ENCODE results near the gene KCNF1.
"Not testable (repeated sequence)": the region's sequence is repeated elsewhere in the genome, so short reads cannot be mapped to it uniquely, and the experiment has no call there.

Gene KCNF1

DNA sequence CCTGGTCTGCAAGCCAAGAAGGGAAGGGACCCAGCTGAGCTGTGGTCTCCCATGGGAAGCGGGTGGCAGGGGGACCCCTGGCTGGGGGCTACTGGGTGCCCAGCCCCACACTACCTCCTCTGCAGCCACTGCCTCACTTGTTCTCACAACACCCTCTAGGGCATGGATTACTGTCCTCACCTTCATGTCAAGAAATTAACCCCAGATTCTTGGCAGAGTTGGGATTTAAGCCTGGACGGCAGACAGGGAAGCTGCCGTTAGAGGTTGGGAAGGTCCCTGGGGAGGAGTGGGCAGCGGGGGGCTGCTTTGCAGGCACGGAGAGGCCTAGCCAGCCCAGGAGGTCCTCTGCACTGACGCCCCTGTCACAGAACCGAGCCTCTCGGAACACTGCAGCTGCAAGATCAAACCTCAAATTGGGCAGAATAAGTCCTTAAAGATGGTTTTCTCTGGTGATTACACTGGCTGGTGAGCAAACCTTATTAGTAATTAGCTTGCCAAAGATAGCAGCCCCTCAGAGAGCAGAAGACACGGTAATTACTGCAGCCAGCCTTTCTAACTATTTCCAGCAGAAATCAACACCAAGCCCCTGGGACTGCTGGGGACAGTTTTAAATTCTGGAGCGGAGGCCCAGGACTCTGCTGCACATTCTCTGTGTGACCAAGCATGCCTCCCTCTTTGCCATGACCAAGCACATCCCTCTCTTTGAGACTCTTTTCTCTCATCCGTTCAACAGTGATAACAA lies 35.9 kb downstream of the KCNF1 start:
- DNase-seq: no peak

GRCh38 chr2:10948188-10948564 lies 36.4 kb downstream of the KCNF1 start:
- DNase-seq: no peak

- DNase-seq: no peak
Measured at GRCh38 chr2:10948606-10949230, 37.0 kb downstream of the KCNF1 start.

DNA sequence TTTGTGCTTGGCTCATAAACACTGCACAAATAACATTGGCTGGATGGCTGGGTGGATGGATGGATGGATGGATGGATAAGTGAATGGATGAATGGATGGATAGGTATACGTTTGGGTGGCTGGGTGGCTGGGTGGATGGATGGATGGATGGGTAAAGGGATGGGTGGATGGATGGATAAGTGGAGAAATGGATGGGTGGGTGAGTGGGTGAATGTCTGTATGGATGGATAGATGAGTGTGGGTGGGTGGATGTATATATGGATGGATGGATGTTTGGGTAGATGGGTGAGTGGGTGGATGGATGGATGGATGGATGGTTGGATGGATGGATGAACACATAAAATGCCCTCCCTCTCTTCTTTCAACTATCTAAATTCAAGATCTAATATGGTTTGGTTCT lies 38.1 kb downstream of the KCNF1 start:
- DNase-seq: no peak

DNA sequence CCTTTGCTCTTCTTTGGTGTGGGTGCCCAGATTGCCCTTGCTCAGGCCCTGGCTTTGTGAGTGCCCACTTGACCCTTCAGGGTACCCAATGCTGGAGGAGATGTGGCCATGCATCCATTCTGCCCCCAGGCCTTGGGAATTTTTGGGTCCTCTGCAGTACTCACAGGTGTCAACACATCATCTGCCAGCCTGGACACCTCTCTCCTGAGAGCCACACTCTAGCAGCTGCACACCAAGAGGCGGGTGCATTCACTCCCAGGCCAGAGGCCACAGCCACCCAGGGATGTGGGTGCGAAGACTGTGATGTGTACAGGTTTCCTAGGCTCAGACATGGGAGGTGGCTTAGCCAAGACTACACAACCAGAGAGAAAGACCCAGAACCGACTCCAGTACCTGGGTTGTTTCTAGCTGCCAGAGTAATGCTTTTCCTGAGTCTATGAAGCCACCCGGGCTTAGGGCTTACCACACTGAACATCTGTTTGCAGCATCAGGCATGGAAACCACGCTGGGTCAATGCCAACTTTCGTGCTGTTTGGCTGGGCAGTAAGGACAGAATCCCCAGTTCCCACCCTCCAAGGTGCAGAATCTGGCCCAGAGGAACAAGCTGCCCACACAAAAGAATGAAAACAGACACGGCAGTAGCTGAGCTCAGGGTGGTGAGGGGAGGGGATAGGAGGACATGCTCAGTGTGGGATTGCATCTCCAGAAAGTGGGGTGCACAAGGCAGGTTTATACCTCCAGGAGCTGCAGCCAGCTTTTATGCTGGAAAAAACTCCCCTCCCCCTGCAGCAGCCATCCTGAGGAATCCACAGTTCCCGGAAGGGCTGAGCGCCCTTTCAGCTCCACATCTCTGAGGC lies 40.1 kb downstream of the KCNF1 start:
- no peak for DNase-seq

DNA sequence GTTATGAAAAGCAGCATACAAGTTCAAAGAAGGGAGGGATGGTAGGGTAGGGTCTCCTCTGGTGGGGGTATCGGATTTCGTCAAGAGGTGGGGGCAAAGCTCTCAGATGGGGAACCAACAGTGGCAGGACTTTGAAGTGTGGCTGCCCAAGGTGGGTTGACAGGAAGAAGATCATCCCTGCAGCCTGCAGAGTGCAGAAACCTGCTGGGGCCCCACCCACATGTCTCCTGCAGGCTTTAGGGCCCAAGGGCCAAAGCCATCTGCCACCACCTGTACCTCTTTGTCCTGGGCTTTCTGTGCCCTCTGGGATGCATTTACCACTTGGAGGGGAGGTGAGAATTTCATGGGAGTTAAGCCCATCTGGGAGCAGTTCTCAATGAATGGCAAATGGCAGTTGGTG lies 42.7 kb downstream of the KCNF1 start:
- DNase-seq: no peak

- DNase-seq: no peak
Measured at GRCh38 chr2:10954856-10955818, 43.4 kb downstream of the KCNF1 start.

DNA sequence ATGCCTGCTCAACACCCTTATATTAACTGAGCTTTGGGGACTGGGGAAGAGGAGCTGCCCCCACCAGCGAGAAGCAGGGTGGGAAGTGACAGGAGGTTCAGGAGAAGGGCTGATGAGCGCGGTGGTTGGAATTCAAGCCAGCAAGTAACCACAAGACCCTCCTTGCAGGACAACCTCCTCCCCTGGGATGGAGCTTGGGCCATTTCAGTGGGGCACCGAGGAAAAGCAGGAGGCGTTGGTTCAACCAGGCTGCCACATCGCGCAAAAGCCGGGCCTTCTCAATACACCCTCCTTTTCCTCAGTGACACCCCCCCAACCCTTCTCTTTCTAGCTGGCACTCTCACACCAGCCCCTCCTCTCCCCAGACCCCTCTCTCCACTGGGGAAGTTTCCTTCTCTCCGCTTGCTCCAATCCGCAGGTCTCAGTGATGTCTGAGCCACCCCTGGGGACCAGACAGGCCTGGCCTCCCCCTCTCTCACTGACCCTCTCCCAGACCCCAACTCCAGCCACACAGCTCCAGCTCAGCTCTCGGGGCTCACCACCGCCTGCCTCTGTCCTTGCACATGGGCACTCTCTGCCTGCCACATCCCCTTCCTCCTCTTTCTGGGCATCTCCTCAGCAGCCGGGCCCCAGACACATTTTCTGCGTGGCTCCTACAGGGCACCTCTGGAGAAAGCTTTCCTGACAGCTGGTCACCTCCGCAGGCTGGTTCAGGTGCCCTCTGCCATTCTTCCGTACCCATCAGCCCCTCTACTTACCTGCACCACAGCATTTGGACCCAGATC lies 44.5 kb downstream of the KCNF1 start:
- no peak for DNase-seq

- no peak for DNase-seq
Measured at GRCh38 chr2:10957391-10957790, 45.7 kb downstream of the KCNF1 start.

- DNase-seq: not testable (repeated sequence)
Measured at GRCh38 chr2:10958452-10958851, 46.7 kb downstream of the KCNF1 start.

- DNase-seq: no peak
Measured at GRCh38 chr2:10960606-10961489, 49.1 kb downstream of the KCNF1 start.

GRCh38 chr2:10961490-10961875 lies 49.7 kb downstream of the KCNF1 start:
- no peak for DNase-seq

- DNase-seq: no peak
Measured at GRCh38 chr2:10962004-10962403, 50.3 kb downstream of the KCNF1 start.

GRCh38 chr2:10963155-10963554 lies 51.4 kb downstream of the KCNF1 start:
- DNase-seq: no peak

All from islet precursor cell (in vitro differentiated cells).